ENCODE measurements around the gene POLR3B.

POLR3B gene

GRCh38 chr12:106358396-106359241 is 1.1 kb downstream of the POLR3B start:
- TF ChIP-seq CTCF (IDR thresholded peaks at IDR 0.05; ENCODE audit: insufficient read depth, low read depth, low read length, missing control alignments), result no peak
- DNase-seq (ENCODE audit: low read depth), result peak; percentile 27
- peak overlapping the region; percentile 89 for H3K4me3 ChIP-seq (ENCODE audit: low read length)

GRCh38 chr12:106359646-106360399 is 2.3 kb downstream of the POLR3B start:
- DNase-seq (ENCODE audit: low read depth), result no peak
- H3K4me3 ChIP-seq (ENCODE audit: low read length), result no peak overlapping the region
- no peak for TF ChIP-seq CTCF (IDR thresholded peaks at IDR 0.05; ENCODE audit: insufficient read depth, low read depth, low read length, missing control alignments)

- H3K4me3 ChIP-seq (ENCODE audit: low read length), result no peak overlapping the region
- TF ChIP-seq CTCF (IDR thresholded peaks at IDR 0.05; ENCODE audit: insufficient read depth, low read depth, low read length, missing control alignments), result no peak
- DNase-seq (ENCODE audit: low read depth), result no peak
These were observed 2.9 kb downstream of the POLR3B start for GRCh38 chr12:106360400-106360994.

GRCh38 chr12:106362971-106363370 is 5.4 kb downstream of the POLR3B start:
- DNase-seq (ENCODE audit: low read depth), result no peak
- H3K4me3 ChIP-seq (ENCODE audit: low read length), result no peak overlapping the region
- no peak for TF ChIP-seq CTCF (IDR thresholded peaks at IDR 0.05; ENCODE audit: insufficient read depth, low read depth, low read length, missing control alignments)

GRCh38 chr12:106364261-106364660 is 6.7 kb downstream of the POLR3B start:
- no peak for DNase-seq (ENCODE audit: low read depth)
- no peak overlapping the region for H3K4me3 ChIP-seq (ENCODE audit: low read length)
- no peak for TF ChIP-seq CTCF (IDR thresholded peaks at IDR 0.05; ENCODE audit: insufficient read depth, low read depth, low read length, missing control alignments)

- peak; percentile 93 for DNase-seq (ENCODE audit: low read depth)
- H3K4me3 ChIP-seq (ENCODE audit: low read length), result no peak overlapping the region
- TF ChIP-seq CTCF (IDR thresholded peaks at IDR 0.05; ENCODE audit: insufficient read depth, low read depth, low read length, missing control alignments), result no peak
These were observed 12.2 kb downstream of the POLR3B start for GRCh38 chr12:106369624-106370346.

All from epithelial cell of esophagus (primary cell).